Endothelial cell of umbilical vein (primary cell): ENCODE data around the gene PEBP1. TPM values are rescaled to one million over a fixed set of nuclear protein-coding genes. Genes with fewer than 3 reads are reported as not detected.

Experiments
- BruUV-seq: library from RNA; stranded (reverse); fragments of 400-500 nt; replicated peaks from 2 replicates; lab custom pipeline; 2021; lab: Mats Ljungman, UMichigan
- CTCF ChIA-PET: fragments of 300-600, 350-600 bp; sonication (Branson Sonifier 250); formaldehyde crosslinking; loops from one replicate; lab custom pipeline; 2021; ENCODE audit warnings: antibody characterized with exemption, inconsistent platforms; lab: Charles Lee
- POLR2A ChIA-PET: fragments of 300-600, 350-600 bp; sonication (Branson Sonifier 250); formaldehyde crosslinking; loops from one replicate; lab custom pipeline; 2021; ENCODE audit warnings: antibody characterized with exemption, inconsistent platforms; lab: Charles Lee
- DNase-seq: peaks from one replicate; pipeline ENCODE4 v3.0.0-alpha.2; 2011; ENCODE audit warnings: low read depth, low spot score
- FAIRE-seq: peaks from 2 replicates; lab custom pipeline; 2011; peaks lifted over from hg19 to GRCh38; lab: Jason Lieb, UNC
- H2AFZ ChIP-seq: 2 replicates; pipeline ENCODE4 v1.6.0; 2012; ENCODE audit warnings: low read depth, low read length, control low read depth, inconsistent platforms
- H3K27ac ChIP-seq: 2 replicates; pipeline ENCODE4 v1.5.1; 2011; ENCODE audit warnings: low read depth, mild to moderate bottlenecking, control low read depth, low read length, moderate library complexity; ENCODE audit not compliant: insufficient read depth
- H3K27me3 ChIP-seq, 2 experiments: 2 replicates each; pipeline versions ENCODE4 v1.6.0 to v1.6.1; 2011; ENCODE audit warnings: low read length in 2 of 2, mixed read lengths in 1 of 2; ENCODE audit not compliant: control insufficient read depth in 2 of 2, insufficient read depth in 2 of 2
- H3K36me3 ChIP-seq, 2 experiments: 2 replicates in 1 of 2; 3 replicates in 1 of 2; pipeline ENCODE4 v1.5.1; 2011; ENCODE audit warnings: low read length in 2 of 2, mild to moderate bottlenecking in 1 of 2, moderate library complexity in 1 of 2; ENCODE audit not compliant: control insufficient read depth in 2 of 2, insufficient read depth in 2 of 2; ENCODE audit errors: extremely low read depth in 1 of 2
- H3K4me1 ChIP-seq: 3 replicates; pipeline ENCODE4 v1.5.1; 2011; ENCODE audit warnings: mild to moderate bottlenecking, low read length; ENCODE audit not compliant: control insufficient read depth, insufficient read depth; ENCODE audit errors: extremely low read depth
- H3K4me2 ChIP-seq: 2 replicates; pipeline ENCODE4 v1.6.1; 2011; ENCODE audit warnings: low read length, control low read depth, mixed read lengths; ENCODE audit not compliant: insufficient read depth
- H3K4me3 ChIP-seq, 3 experiments: fragments of 200-600 bp in 1 of 3; sonication (generic), shearing (Covaris generic) in 1 of 3; replicated peaks in 1 of 3; 2 replicates each; pipeline ENCODE4 v1.5.1; 2011 to 2016; ENCODE audit warnings: control low read depth in 3 of 3, low read length in 3 of 3, mild to moderate bottlenecking in 2 of 3, inconsistent platforms in 1 of 3, low read depth in 1 of 3, moderate library complexity in 1 of 3; ENCODE audit not compliant: insufficient read depth in 1 of 3
- H3K79me2 ChIP-seq: 2 replicates; pipeline ENCODE4 v1.6.0; 2012; ENCODE audit warnings: low read length, inconsistent platforms; ENCODE audit not compliant: control insufficient read depth, insufficient read depth
- H3K9ac ChIP-seq: replicated peaks from 2 replicates; pipeline ENCODE3; 2011; ENCODE audit warnings: low read length, control low read depth; ENCODE audit not compliant: insufficient read depth; ENCODE audit errors: extremely low read depth
- H3K9me1 ChIP-seq: replicated peaks from 3 replicates; pipeline ENCODE4 v1.6.0; 2011; ENCODE audit warnings: mild to moderate bottlenecking, low read length; ENCODE audit not compliant: control insufficient read depth, insufficient read depth; ENCODE audit errors: extremely low read depth
- H3K9me3 ChIP-seq: replicated peaks from 2 replicates; pipeline ENCODE4 v1.5.1; 2012; ENCODE audit warnings: low read length, inconsistent platforms; ENCODE audit not compliant: control insufficient read depth, insufficient read depth
- H4K20me1 ChIP-seq: replicated peaks from 2 replicates; pipeline ENCODE3; 2011; ENCODE audit warnings: mild to moderate bottlenecking, low read length; ENCODE audit not compliant: control insufficient read depth, insufficient read depth; ENCODE audit errors: extremely low read depth
- CTCF ChIP-seq, 2 donors: IDR thresholded peaks; 1 replicate in 1 of 2; 2 replicates in 1 of 2; pipeline ENCODE4 v1.5.1; 2011; ENCODE audit warnings: low read length in 2 of 2, mild to moderate bottlenecking in 2 of 2, moderate library complexity in 2 of 2, control low read depth in 1 of 2, inconsistent platforms in 1 of 2, low read depth in 1 of 2; ENCODE audit not compliant: insufficient read depth in 1 of 2; ENCODE audit errors: extremely low read depth in 1 of 2
- EZH2 ChIP-seq: IDR thresholded peaks from 2 replicates; pipeline ENCODE4 v1.6.1; 2012; ENCODE audit warnings: borderline replicate concordance, low read depth, mild to moderate bottlenecking, moderate library complexity, low read length, inconsistent platforms; ENCODE audit not compliant: severe bottlenecking
- FOS ChIP-seq: IDR thresholded peaks from 2 replicates; pipeline ENCODE4 v1.6.1; 2011; ENCODE audit warnings: mild to moderate bottlenecking, low read length, moderate library complexity, borderline replicate concordance; ENCODE audit not compliant: insufficient read depth
- GATA2 ChIP-seq: IDR thresholded peaks from 2 replicates; pipeline ENCODE4 v1.7.0; 2011; ENCODE audit warnings: low read depth, mild to moderate bottlenecking, moderate library complexity, mixed read lengths, low read length; ENCODE audit not compliant: insufficient read length, insufficient read depth
- JUN ChIP-seq: IDR thresholded peaks from 2 replicates; pipeline ENCODE4 v1.6.1; 2011; ENCODE audit warnings: borderline replicate concordance, low read depth; ENCODE audit not compliant: insufficient read length, insufficient read depth
- MAX ChIP-seq: IDR thresholded peaks from 2 replicates; pipeline ENCODE4 v1.6.1; 2011; ENCODE audit not compliant: insufficient read depth, insufficient read length
- MYC ChIP-seq: IDR thresholded peaks from one replicate; pipeline ENCODE4 v1.6.1; 2011; ENCODE audit warnings: mild to moderate bottlenecking, low read depth, low read length
- POLR2A ChIP-seq: IDR thresholded peaks from 2 replicates; pipeline ENCODE4 v1.6.1; 2012; ENCODE audit warnings: low read depth, mild to moderate bottlenecking, control low read depth, low read length
- POLR2AphosphoS5 ChIP-seq: IDR thresholded peaks from 2 replicates; pipeline ENCODE4 v1.6.1; 2012; ENCODE audit warnings: low read depth, mild to moderate bottlenecking, control low read depth, low read length, moderate library complexity; ENCODE audit not compliant: insufficient read depth
- dilution Hi-C: fragments of 300-500 bp; cut with MboI; formaldehyde crosslinking; loops from one replicate; pipeline ENCODE4 v1.15.0; 2019; ENCODE audit warnings: low sequenced_read_pairs; ENCODE audit not compliant: extremely low pct_ligation_motif_present
- intact Hi-C: fragments of 100-400 bp; cut with micrococcal nuclease; formaldehyde crosslinking; loops from one replicate; pipeline ENCODE4 v1.10.0; 2022
- polyA plus RNA-seq, 4 experiments: library from polyadenylated mRNA; depleted of rRNA in 3 of 4; stranded (reverse) in 3 of 4; unstranded in 1 of 4; fragments of >200 nt; gene quantifications; 2 replicates each; pipeline versions ENCODE4 v1.2.1 to v1.2.3, GENCODE V29; 2011 to 2012; ENCODE audit warnings: missing spikeins in 1 of 4
- total RNA-seq: library from RNA; stranded (reverse); gene quantifications from 2 replicates; pipeline ENCODE4 v1.2.3, GENCODE V29; 2021

PEBP1 gene
- total and polyA plus RNA-seq, 2 donors (not counting 3 experiments of a cell fraction or from before 2014, with no cell fraction given): 185 to 261 TPM

- Histone ChIP-seq H4K20me1 (no peaks in the 10 kb centered on the region), H3K9me3 (no peaks in the 10 kb centered on the region), H3K4me2 (no peak overlapping the region), H3K36me3 (peaks cover 0 to 7% of the 10 kb centered on the region in 2 experiments), H3K27me3 (no peaks in the 10 kb centered on the region), H3K4me3 (no peak overlapping the region), H3K9me1 (no peaks in the 10 kb centered on the region), H3K4me1 (no peaks in the 10 kb centered on the region), H2AFZ (no peak overlapping the region), H3K27ac (no peak overlapping the region), H3K9ac (no peak overlapping the region), H3K79me2 (no peaks in the 10 kb centered on the region)
- FAIRE-seq: no peak
- intact Hi-C loops (no loop called here), dilution Hi-C loops (no loop called here)
- BruUV-seq: no TSS peak
- POLR2A ChIA-PET: interaction anchor here (0.5 kb wide), 1 partner anchor 1328 kb away, joined by 3 read pairs; no protein-coding TSS in a partner anchor
- DNase-seq: no peak
- TF ChIP-seq CTCF (IDR thresholded peaks at IDR 0.05; ENCODE audit: extremely low read depth in 1 of 2, insufficient read depth in 1 of 2, low read depth in 1 of 2, low read length in 2 of 2): no peak
- no peak for TF ChIP-seq POLR2A
- TF ChIP-seq MYC: no peak
- TF ChIP-seq FOS: no peak
- no peak for TF ChIP-seq JUN
- no peak for TF ChIP-seq EZH2
- TF ChIP-seq MAX: no peak
- no peak for TF ChIP-seq GATA2
- TF ChIP-seq POLR2AphosphoS5: no peak
- CTCF ChIA-PET: interaction anchor here (0.8 kb wide), 1 partner anchor 14 kb away, joined by 4 read pairs; no protein-coding TSS in a partner anchor
Measured at GRCh38 chr12:118151755-118152154, 15.8 kb downstream of the PEBP1 start.
